Measurements from ENCODE around the gene RAB40C.

The RAB40C gene

GRCh38 chr16:648781-649589 lies 59.1 kb downstream of the RAB40C start, which contains the start of gene WDR90:
WDR90 (plus strand) TSS chr16:649365; CDS start chr16:649417, 52 bp downstream.
- TF ChIP-seq CTCF (IDR thresholded peaks at IDR 0.05; ENCODE audit: borderline replicate concordance, insufficient read depth, low read depth, low read length) = no peak

GRCh38 chr16:649631-650030 lies 59.8 kb downstream of the RAB40C start:
- no peak for TF ChIP-seq CTCF (IDR thresholded peaks at IDR 0.05; ENCODE audit: borderline replicate concordance, insufficient read depth, low read depth, low read length)

More at GRCh38 chr16:648781-649589, 59.1 kb downstream of the RAB40C start, which contains the start of gene WDR90:
- peak within 1 kb of the TSS; percentile 81 for H3K4me3 ChIP-seq (ENCODE audit: low read depth, low read length)

GRCh38 chr16:651844-652243 lies 62.0 kb downstream of the RAB40C start:
- no peak overlapping the region for H3K4me3 ChIP-seq (ENCODE audit: low read depth, low read length)
- TF ChIP-seq CTCF (IDR thresholded peaks at IDR 0.05; ENCODE audit: borderline replicate concordance, insufficient read depth, low read depth, low read length) = no peak

More at GRCh38 chr16:649631-650030, 59.8 kb downstream of the RAB40C start:
- peak overlapping the region; percentile 81 for H3K4me3 ChIP-seq (ENCODE audit: low read depth, low read length)

- no peak for TF ChIP-seq CTCF (IDR thresholded peaks at IDR 0.05; ENCODE audit: borderline replicate concordance, insufficient read depth, low read depth, low read length)
- no peak overlapping the region for H3K4me3 ChIP-seq (ENCODE audit: low read depth, low read length)
Observed at GRCh38 chr16:652454-653305, 62.8 kb downstream of the RAB40C start.

- H3K4me3 ChIP-seq (ENCODE audit: low read depth, low read length) = no peak overlapping the region
- no peak for TF ChIP-seq CTCF (IDR thresholded peaks at IDR 0.05; ENCODE audit: borderline replicate concordance, insufficient read depth, low read depth, low read length)
Observed at GRCh38 chr16:654034-654433, 64.2 kb downstream of the RAB40C start.

- H3K4me3 ChIP-seq (ENCODE audit: low read depth, low read length) = no peak overlapping the region
- TF ChIP-seq CTCF (IDR thresholded peaks at IDR 0.05; ENCODE audit: borderline replicate concordance, insufficient read depth, low read depth, low read length) = no peak
Observed at GRCh38 chr16:657487-657886, 67.6 kb downstream of the RAB40C start.

Data from GM12875 (cell line).